OCI-LY7 (cell line): ENCODE data around the gene DSE. TPM values are rescaled to one million over a fixed set of nuclear protein-coding genes. Genes with fewer than 3 reads are reported as not detected.

Experiments used
- BruUV-seq: library from RNA; stranded (reverse); fragments of 400-500 nt; replicated peaks from 2 replicates; lab custom pipeline; 2021; lab: Mats Ljungman, UMichigan
- CTCF ChIA-PET: fragments of 300-600 bp; sonication (Branson Sonifier 250); formaldehyde crosslinking; loops from one replicate; lab custom pipeline; 2022; ENCODE audit warnings: antibody characterized with exemption; ENCODE audit not compliant: unreplicated experiment; lab: Charles Lee
- POLR2A ChIA-PET: fragments of 300-600 bp; sonication (Branson Sonifier 250); formaldehyde crosslinking; loops from one replicate; lab custom pipeline; 2022; ENCODE audit warnings: antibody characterized with exemption; lab: Charles Lee
- DNase-seq: peaks from one replicate; pipeline ENCODE4 v3.0.0-alpha.2; 2015; ENCODE audit warnings: low spot score
- H2AFZ ChIP-seq: fragments of 200-600 bp; sonication (generic), shearing (Covaris generic); 2 replicates; pipeline ENCODE4 v1.6.1; 2014; ENCODE audit warnings: mild to moderate bottlenecking, antibody characterized with exemption, low read length, moderate library complexity
- H3K27ac ChIP-seq: fragments of 200-600 bp; sonication (generic); 2 replicates; pipeline ENCODE4 v1.5.1; 2014; ENCODE audit warnings: mixed run types, low read depth, mild to moderate bottlenecking, moderate library complexity, low read length, inconsistent platforms; ENCODE audit not compliant: poor library complexity, severe bottlenecking
- H3K36me3 ChIP-seq: fragments of 200-600 bp; sonication (generic); 2 replicates; pipeline ENCODE4 v1.6.1; 2014; ENCODE audit warnings: mild to moderate bottlenecking, antibody characterized with exemption, low read length, moderate library complexity, mixed read lengths; ENCODE audit not compliant: insufficient read depth
- H3K4me1 ChIP-seq: fragments of 200-600 bp; sonication (generic); 2 replicates; pipeline ENCODE4 v1.5.1; 2014; ENCODE audit warnings: mild to moderate bottlenecking, low read length; ENCODE audit not compliant: insufficient read depth, poor library complexity, severe bottlenecking
- H3K4me2 ChIP-seq: fragments of 200-600 bp; sonication (generic); 2 replicates; pipeline ENCODE4 v1.6.1; 2014; ENCODE audit warnings: mild to moderate bottlenecking, low read length
- H3K4me3 ChIP-seq: fragments of 200-600 bp; sonication (generic); 2 replicates; pipeline ENCODE4 v1.5.1; 2014; ENCODE audit warnings: mild to moderate bottlenecking, low read depth, low read length; ENCODE audit not compliant: poor library complexity, severe bottlenecking
- H3K79me2 ChIP-seq: fragments of 200-600 bp; sonication (generic); 2 replicates; pipeline ENCODE4 v1.6.1; 2016; ENCODE audit warnings: low read depth, mild to moderate bottlenecking, low read length, moderate library complexity, mixed read lengths; ENCODE audit not compliant: insufficient read depth
- H3K9me2 ChIP-seq: fragments of 200-600 bp; sonication (generic); 2 replicates; pipeline ENCODE4 v1.6.1; 2016; ENCODE audit warnings: mild to moderate bottlenecking, low read length, mixed read lengths; ENCODE audit not compliant: insufficient read depth
- H3K9me3 ChIP-seq: fragments of 200-600 bp; sonication (generic); 2 replicates; pipeline ENCODE4 v1.6.1; 2014; ENCODE audit warnings: mild to moderate bottlenecking, mixed run types, low read length, mixed read lengths
- H4K20me1 ChIP-seq: fragments of 200-600 bp; sonication (generic); 2 replicates; pipeline ENCODE4 v1.6.1; 2014; ENCODE audit warnings: mild to moderate bottlenecking, antibody characterized with exemption, low read length, moderate library complexity, mixed read lengths; ENCODE audit not compliant: insufficient read depth
- CTCF ChIP-seq: fragments of 200-600 bp; sonication (generic); conservative IDR thresholded peaks from 2 replicates; pipeline ENCODE4 v1.5.1; 2014; ENCODE audit warnings: mild to moderate bottlenecking, antibody characterized with exemption, low read length, moderate library complexity, mixed read lengths
- EZH2phosphoT487 ChIP-seq: fragments of 200-600 bp; sonication (generic); IDR thresholded peaks from 2 replicates; pipeline ENCODE4 v1.6.1; 2018; ENCODE audit warnings: low read depth, borderline replicate concordance, mild to moderate bottlenecking, mixed run types, antibody characterized with exemption, low read length, moderate library complexity, mixed read lengths
- intact Hi-C: fragments of 100-400 bp; cut with micrococcal nuclease; formaldehyde crosslinking; loops from one replicate; pipeline ENCODE4 v1.10.0; 2022; ENCODE audit not compliant: unreplicated experiment
- total RNA-seq, 2 experiments: library from RNA; depleted of rRNA in 1 of 2; stranded (reverse); fragments of >200 nt in 1 of 2; shearing (Covaris generic) in 1 of 2; gene quantifications; 2 replicates each; pipeline ENCODE4 v1.2.3, GENCODE V29; 2014 to 2022

DSE gene
- total RNA-seq, 2 experiments from 2014 or later, result 3.9 to 7.6 TPM

GRCh38 chr6:116411284-116411623 lies 40.5 kb downstream of the DSE start:
- no TSS peak for BruUV-seq
- H3K9me3 ChIP-seq, result no peaks in the 10 kb centered on the region
- no peaks in the 10 kb centered on the region for H3K36me3 ChIP-seq
- H3K4me3 ChIP-seq, result no peak overlapping the region
- TF ChIP-seq CTCF (no peak), EZH2phosphoT487 (no peak)
- no peak overlapping the region for H2AFZ ChIP-seq
- ChIA-PET POLR2A (interaction anchor here (0.7 to 2.1 kb wide), 5 partner anchors 10 to 222 kb away, joined by 3 to 7 read pairs (median 3); no protein-coding TSS in a partner anchor), CTCF (no interaction called here)
- H3K79me2 ChIP-seq, result no peaks in the 10 kb centered on the region
- no peaks in the 10 kb centered on the region for H3K9me2 ChIP-seq
- no peaks in the 10 kb centered on the region for H4K20me1 ChIP-seq
- intact Hi-C loops, result loop anchor here (10.0 kb wide), 1 partner anchor 254 kb away; the partner anchor contains the start of gene ZUP1
- H3K4me2 ChIP-seq, result no peak overlapping the region
- peaks cover 39% of the 10 kb centered on the region for H3K4me1 ChIP-seq
- DNase-seq, result no peak
- no peak overlapping the region for H3K27ac ChIP-seq

- Histone ChIP-seq H3K79me2 (no peaks in the 10 kb centered on the region), H3K9me2 (no peaks in the 10 kb centered on the region), H3K4me1 (peaks cover 29% of the 10 kb centered on the region), H3K27ac (no peak overlapping the region), H2AFZ (no peak overlapping the region), H3K36me3 (no peaks in the 10 kb centered on the region), H3K9me3 (no peaks in the 10 kb centered on the region), H3K4me2 (no peak overlapping the region), H3K4me3 (no peak overlapping the region), H4K20me1 (no peaks in the 10 kb centered on the region)
- BruUV-seq, result no TSS peak
- DNase-seq, result no peak
- TF ChIP-seq EZH2phosphoT487 (no peak), CTCF (no peak)
- POLR2A ChIA-PET, result interaction anchor here (1.2 to 2.1 kb wide), 2 partner anchors 11 to 13 kb away, joined by 4 to 7 read pairs; no protein-coding TSS in a partner anchor
- intact Hi-C loops, result loop anchor here (10.0 kb wide), 1 partner anchor 253 kb away; the partner anchor contains the start of gene ZUP1
- CTCF ChIA-PET, result no interaction called here
These were observed 41.5 kb downstream of the DSE start for GRCh38 chr6:116412270-116412669.

GRCh38 chr6:116413357-116413756 lies 42.6 kb downstream of the DSE start:
- Histone ChIP-seq H3K9me3 (no peaks in the 10 kb centered on the region), H3K9me2 (no peaks in the 10 kb centered on the region), H3K4me2 (no peak overlapping the region), H3K36me3 (no peaks in the 10 kb centered on the region), H4K20me1 (no peaks in the 10 kb centered on the region), H2AFZ (no peak overlapping the region), H3K79me2 (no peaks in the 10 kb centered on the region), H3K4me1 (peaks cover 26% of the 10 kb centered on the region), H3K4me3 (no peak overlapping the region), H3K27ac (no peak overlapping the region)
- ChIA-PET POLR2A (interaction anchor here (0.7 kb wide), 2 partner anchors 15 to 27 kb away, joined by 3 read pairs; no protein-coding TSS in a partner anchor), CTCF (no interaction called here)
- no TSS peak for BruUV-seq
- no peak for DNase-seq
- no peak for TF ChIP-seq CTCF
- no peak for TF ChIP-seq EZH2phosphoT487
- intact Hi-C loops, result loop anchor here (10.0 kb wide), 1 partner anchor 251 kb away; the partner anchor contains the start of gene ZUP1
